Measurements from ENCODE around the gene AGPAT4.

The AGPAT4 gene

GRCh38 chr6:161281092-161281491, 7.2 kb upstream of the AGPAT4 start:
- no peak for DNase-seq

DNA sequence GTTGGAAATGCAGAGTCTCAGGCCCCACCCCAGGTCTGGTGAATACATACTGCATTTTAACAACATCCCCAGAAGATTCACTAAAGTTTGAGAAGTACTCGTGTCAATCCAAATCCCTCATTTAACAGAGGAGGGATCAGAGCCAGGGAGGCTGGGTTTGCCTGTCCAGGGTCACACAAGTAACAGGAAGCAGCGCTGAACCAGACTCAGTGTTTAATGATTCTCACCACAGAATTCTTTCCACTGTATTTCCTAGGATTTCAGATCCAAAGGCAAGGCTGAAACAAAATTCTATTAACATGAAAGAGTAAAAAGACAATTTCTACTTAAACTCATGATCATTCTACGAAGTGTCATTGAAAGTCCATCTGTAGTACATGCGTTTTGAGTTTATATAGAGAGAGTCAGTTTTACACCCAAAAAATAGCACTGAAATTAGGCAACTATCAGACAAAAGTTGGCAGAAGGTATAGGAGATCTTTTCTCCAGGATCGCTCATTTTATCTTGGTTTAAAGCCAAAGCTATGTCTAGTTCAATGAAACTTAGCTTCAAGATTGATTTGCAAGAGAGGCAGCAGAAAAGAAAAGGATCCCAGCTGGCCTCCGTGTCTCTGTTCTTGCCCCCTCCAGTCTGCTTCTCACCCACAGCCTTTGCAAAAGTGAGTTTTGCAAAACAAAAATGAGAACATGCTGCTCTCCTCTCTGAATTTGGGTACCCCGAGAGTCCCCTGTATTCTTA, 6.0 kb upstream of the AGPAT4 start:
- DNase-seq, result no peak

DNA sequence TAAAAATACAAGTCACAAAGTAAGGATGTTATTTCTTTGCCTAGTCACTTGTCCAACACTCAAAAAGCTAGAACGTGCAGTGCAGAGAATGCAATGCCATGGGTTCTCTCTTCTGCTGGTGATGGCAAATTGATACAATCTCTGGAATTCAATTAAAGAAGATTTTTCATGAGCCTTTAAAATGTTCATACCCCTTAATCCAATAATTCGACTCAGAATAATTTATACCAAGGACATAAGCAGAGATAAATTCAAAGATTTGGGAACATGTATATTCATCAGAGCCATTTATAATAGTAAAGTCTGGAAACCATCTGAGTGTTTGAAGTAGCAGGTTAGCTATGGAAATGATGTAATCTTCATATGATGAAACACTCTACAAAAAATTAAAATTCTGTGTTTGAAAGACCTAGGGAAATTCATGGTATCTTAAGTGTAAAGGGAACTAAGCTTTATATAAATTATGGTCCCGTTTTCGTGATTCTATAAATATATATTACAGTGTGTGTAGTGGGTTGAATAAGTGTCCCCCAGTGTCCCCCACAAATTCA, 2.8 kb upstream of the AGPAT4 start:
- no peak for DNase-seq

- DNase-seq, result no peak
Observed at GRCh38 chr6:161274898-161275297, 1.0 kb upstream of the AGPAT4 start.

DNA sequence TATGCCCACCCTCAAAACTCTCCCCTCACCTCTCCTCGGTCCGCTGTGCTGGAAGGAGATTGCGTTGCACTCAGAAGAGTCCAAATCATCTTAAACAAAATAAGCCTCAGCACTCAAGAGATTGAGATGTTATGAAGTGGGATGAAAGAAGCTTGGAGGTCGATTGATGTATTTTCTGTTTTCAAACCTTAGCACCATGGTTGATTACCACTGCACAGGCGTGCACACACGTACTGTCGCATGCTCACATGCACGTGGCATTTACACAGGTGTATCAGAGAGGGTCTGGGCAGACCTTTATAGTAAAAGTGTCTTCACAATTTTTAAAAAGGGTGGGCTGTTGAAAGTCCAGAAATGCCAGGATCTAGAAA, 612 bp upstream of the AGPAT4 start:
- no peak for DNase-seq

DNA sequence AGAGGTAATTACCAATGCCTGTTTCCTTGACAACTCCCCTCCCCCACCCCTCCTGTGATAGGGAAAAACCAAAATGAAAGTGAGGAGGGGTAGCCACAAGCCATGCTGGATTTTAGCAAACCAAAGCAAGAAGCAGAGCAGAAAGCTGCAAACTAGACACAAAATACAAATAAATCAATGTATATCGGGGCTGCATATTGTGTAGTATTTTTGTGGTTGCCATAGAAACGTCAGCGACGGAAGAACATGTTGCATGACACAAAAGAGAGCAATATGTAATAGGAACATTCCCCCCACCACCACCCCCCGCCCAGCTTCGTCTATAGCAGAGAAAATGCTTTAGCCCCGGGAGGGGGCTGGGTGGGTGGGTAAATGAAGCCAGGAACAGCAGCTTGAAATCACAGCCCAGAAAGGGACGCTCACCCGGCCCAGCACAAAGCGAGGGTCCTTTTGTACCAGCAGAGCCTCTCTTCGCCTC, 548 bp downstream of the AGPAT4 start:
- no peak for DNase-seq

GRCh38 chr6:161272635-161273273, 1.1 kb downstream of the AGPAT4 start:
- DNase-seq, result no peak

DNA sequence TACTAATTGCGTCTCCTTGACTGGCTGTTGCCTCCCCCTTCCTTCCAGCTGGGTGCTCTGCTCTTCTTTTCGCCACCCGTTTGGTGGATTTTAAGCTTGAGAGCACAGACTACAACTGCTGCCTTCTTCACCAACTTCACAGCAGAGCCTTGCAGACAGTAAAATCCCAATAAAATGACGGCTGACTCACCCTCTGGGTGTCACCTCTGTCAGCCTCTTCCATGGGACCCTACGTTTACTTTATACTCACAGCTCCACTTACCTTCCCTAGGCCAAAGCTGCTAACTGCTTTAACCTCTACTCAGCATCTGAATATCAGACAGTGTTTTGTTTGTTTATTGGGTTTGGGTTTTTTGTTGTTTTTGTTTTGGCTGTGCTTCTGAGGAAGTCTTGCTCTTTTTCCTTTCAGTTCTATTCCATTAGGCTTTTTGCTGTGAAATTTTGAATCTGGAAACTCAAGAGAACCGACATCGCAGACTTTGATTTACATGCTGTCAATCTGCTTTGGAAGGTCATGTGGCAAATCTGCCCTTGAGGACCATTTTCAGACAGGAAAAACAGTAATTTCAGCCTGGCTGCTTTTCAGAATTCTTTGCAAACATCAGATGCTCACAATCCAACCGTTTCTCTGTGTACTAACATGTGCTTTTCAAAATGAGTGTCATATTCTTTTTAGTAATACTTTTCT, 2.4 kb downstream of the AGPAT4 start:
- DNase-seq, result no peak

- no peak for DNase-seq
Observed at GRCh38 chr6:161270116-161270515, 3.7 kb downstream of the AGPAT4 start.

DNA sequence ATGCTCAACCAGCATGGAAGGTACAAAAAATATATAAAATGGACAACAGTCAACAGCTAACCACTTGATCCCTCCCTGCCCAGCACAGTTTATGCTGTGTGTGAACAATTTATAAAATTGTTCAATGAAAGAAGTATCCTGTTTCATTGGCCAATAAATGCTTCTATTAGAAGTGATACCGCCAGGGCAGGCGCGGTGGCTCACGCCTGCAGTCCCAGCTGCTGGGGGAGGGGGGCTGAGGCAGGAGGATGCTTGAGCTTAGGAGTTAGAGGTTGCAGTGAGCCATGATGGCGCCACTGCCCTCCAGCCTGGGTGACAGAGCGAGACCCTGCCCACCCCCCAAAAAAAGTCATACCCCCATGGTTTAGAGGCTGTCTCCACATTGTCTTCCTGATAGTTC, 4.6 kb downstream of the AGPAT4 start:
- no peak for DNase-seq

DNA sequence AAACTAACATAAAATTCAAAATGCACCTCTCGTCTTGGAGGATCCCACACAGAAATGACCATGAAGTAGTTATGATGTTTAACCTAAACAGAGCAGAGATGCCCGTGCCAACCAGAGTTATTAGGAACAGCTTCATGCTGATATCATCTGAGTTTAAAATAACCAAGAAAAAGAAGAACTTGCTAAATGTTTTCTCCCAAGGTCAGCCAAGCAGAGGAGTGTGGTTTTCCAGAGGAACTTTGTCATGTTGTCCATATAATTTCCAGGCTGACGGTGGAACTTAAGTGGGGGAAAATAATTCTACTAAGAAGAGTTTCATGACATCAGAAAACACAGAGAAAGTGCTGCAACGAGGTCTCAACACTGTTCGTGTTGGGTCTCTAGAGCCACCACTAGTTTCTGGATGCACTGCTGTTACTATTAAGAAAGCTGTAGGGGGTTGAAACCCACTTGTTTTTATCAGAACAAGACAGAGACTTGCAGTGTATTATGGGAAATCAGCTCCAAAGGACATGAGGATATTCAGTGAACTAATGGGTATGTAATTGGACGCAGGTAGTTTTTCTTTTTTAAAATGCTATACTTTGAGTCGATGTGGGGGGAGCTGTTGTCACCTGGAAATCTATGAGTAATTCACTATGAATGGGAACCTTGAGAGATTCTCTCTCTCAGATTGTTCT, 5.2 kb downstream of the AGPAT4 start:
- no peak for DNase-seq

DNA sequence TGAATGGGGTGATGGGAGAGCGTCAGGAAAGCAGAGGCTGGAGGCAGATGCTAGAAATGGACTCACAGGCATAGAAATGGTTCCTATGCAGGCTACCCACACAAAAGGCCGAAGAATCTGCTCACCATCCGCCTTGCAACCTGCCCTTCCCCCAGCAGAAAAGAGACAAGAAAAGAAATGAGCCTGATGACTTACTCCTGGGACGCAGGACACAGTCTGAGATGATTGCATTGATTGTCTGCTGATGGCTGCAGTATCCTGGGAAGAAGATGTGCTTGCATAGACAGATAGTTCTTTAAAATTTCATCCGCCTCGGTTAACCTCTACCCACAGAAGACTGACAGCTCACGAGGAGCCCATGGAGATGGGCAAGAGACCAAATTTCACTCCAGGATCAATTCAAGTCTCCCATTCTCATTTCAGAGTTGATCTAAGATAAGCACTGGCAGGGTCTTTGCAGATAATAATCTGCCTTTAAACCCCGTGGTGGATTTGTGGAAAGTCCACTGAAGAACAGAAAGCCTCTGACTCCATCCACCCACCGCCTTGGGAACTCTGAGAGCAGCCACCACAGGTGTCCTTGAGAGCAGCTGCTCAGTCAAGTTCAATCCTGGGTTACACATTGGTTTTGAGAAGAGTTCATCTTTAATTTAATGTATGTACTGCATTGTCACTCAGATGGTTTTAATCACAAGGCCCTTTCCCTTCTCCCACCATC, 7.2 kb downstream of the AGPAT4 start:
- no peak for DNase-seq

GRCh38 chr6:161265975-161266374, 7.9 kb downstream of the AGPAT4 start:
- no peak for DNase-seq

- no peak for DNase-seq
Observed at GRCh38 chr6:161265554-161265953, 8.3 kb downstream of the AGPAT4 start.

- DNase-seq, result no peak
Observed at GRCh38 chr6:161264181-161264580, 9.7 kb downstream of the AGPAT4 start.

GRCh38 chr6:161261816-161262215, 12.0 kb downstream of the AGPAT4 start:
- no peak for DNase-seq

GRCh38 chr6:161261325-161261724, 12.5 kb downstream of the AGPAT4 start:
- no peak for DNase-seq

DNA sequence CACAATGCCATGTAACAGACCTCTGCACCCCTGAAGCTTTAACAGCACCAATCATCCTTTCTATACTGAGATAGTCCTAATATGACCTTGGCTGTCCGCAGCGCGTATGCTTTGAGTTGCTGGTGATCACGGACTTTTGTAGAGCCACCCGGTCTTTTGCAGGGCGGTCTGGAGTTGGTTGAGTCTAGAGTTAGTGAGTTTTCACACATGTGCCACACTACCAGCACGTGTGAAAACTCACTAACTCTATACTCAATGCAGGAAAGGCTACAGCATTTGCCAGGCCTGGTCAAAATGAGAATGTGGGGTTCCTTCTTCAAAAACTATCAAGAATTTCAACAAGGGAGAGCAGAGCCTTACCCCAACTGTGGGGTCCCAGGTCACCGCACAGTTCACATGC, 14.6 kb downstream of the AGPAT4 start:
- DNase-seq, result no peak

DNA sequence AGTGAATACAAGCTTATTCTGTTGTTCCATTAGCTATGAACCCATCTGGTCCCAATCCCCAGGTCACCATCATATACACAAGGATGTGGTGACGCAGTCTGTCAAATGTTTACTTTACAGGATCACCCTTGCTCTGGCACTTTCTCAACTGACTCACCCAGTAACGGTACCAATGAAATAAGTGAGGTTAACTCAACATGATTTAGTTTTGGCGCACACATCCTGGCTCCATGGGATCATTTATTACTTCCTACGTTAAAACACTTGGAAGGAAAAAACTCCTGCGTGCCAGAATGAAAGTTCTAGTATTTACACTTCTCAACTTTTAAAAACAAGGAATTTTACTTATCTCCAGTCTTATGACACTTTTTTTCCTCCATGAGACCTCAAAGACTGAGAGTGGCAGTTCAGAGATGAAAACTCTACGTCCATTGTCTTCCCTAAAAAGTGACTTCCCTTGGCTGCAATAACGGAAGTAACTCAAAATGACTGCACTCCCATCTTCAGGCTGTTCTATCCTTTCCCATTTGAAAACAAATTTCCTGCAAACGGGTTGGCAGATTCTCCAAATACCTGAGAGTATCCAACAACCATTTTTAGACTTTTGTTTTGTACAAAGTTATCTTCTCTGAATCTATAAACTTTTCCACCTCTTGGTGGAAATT, 15.9 kb downstream of the AGPAT4 start:
- no peak for DNase-seq

DNA sequence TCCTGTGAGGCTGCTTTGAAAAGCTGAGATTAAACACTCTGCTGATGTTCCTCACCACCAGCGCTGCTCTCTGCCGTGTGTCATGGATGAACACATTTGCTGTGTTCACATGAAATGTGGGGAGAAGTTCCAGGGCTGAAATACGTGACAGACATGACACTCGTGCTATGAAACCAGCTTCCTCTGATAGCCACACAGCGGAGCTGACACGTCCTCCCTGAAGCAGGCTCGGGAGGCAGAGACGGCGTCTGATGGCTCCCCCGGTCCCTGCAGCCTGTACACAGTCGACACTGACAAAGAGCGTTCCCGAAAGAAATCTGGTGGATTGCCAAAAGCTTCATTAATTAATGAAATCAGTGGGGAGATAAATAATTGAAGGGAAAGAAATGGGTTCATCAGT, 17.5 kb downstream of the AGPAT4 start:
- no peak for DNase-seq

DNA sequence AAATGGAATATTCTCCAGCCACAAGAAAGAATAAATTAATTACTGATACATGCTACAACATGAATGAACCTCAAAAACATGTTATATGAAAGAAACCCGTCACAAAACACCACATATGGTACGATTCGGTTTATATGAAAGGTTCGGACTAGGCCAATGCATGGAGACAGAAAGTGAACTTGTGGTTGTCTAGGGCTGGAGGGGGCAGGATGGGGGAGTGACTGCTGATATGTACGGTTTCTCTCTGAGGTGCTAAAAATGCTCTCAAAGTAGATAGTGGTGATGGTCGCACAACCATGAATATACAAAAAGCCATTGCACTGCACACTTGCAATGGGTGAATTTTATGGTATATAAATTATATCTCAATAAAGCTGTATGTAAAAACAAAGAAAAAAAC, 18.3 kb downstream of the AGPAT4 start:
- no peak for DNase-seq
